ENCODE data around the gene ANO4.

ANO4 gene

DNA sequence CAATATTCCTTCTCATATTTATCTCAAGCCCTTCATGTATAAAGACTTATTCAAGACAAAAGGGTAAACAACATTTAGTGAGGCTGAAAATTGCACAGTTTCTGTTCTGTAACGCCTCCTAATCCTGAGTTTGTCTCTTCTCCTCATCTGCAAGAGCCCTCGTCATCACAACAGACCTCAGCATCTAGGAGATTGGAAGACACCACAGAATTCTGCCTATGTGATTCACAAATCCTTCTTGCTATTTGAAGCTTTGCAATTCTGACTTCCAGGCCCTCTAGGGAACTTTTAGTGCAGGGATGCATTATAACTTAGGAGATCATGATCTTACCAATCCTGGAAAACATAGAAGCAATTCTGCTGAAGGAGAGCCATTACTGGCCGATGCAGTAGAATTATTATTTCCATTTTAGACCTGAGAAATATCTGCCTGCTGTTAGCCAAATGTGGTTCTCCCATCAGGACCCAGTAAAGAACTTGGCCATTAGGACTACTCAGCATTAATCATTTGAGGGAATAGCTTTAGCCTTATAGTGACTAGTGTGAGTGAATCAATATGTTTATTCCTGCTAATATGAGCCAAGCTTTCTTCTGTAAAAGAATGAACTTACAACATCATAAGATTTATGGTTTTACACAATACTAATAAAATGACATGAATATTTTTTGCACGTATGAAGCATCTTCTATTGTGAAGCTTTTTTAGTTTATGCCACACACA lies 119.5 kb downstream of the ANO4 start:
- H3K9ac ChIP-seq (ENCODE audit: low read length) = no peak overlapping the region
- no CpG with 5 or more reads among the region's 4 CpGs for WGBS (ENCODE audit: extremely low coverage, insufficient coverage, insufficient read length)
- H3K36me3 ChIP-seq (ENCODE audit: control insufficient read depth in 1 of 2, insufficient read depth in 2 of 2, low read length in 2 of 2) = no peaks in the 10 kb centered on the region

DNA sequence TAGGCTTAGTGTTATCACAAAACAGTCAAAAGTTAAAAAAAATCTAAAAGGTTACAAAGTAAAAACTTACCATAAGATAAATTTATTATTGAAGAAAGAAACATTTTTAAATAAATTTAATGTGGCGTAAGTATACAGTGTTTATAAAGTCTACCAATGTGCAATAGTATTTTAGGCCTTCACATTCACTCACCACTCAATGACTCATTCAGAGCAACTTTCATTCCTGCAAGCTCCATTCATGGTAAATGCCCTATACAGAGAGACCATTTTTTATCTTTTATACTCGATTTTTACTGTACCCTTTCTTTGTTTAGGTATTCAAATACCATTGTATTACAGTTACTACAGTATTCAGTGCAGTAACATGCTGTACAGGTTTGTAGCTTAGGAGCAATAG lies 124.5 kb downstream of the ANO4 start:
- H2BK5ac ChIP-seq (ENCODE audit: low read depth, low read length, poor library complexity) = no peak overlapping the region
- H3K4ac ChIP-seq (ENCODE audit: low read depth, low read length) = no peak overlapping the region

More for the DNA sequence above, 119.5 kb downstream of the ANO4 start:
- no peak overlapping the region for H3K14ac ChIP-seq (ENCODE audit: low read length)
- no peak overlapping the region for H3K23ac ChIP-seq (ENCODE audit: low read length)
- no peak overlapping the region for H2BK120ac ChIP-seq (ENCODE audit: insufficient read depth, low read length, poor library complexity)
- no peak overlapping the region for H2BK12ac ChIP-seq (ENCODE audit: low read length)
- no peak overlapping the region for H2AFZ ChIP-seq (ENCODE audit: insufficient read depth, low read length, poor library complexity)
- H4K12ac ChIP-seq (ENCODE audit: low read depth, low read length) = no peak overlapping the region
- no peaks in the 10 kb centered on the region for H3K79me2 ChIP-seq (ENCODE audit: control insufficient read depth, insufficient read depth, low read length, poor library complexity)
- H2AK5ac ChIP-seq (ENCODE audit: low read length) = no peak overlapping the region
- H3K4ac ChIP-seq (ENCODE audit: low read depth, low read length) = no peak overlapping the region
- no peaks in the 10 kb centered on the region for H3K79me1 ChIP-seq (ENCODE audit: low read length)
- H3K27ac ChIP-seq (ENCODE audit: low read depth, low read length) = no peak overlapping the region
- no peaks in the 10 kb centered on the region for H3K9me3 ChIP-seq (ENCODE audit: insufficient read depth, low read depth, low read length)
- no peak overlapping the region for H4K91ac ChIP-seq (ENCODE audit: low read depth, low read length)
- H3K18ac ChIP-seq (ENCODE audit: low read length) = no peak overlapping the region
- no peak overlapping the region for H2BK5ac ChIP-seq (ENCODE audit: low read depth, low read length, poor library complexity)
- no peak overlapping the region for H3K4me2 ChIP-seq (ENCODE audit: low read length)
- no peaks in the 10 kb centered on the region for H3K27me3 ChIP-seq (ENCODE audit: insufficient read depth, low read length)
- no peak for DNase-seq
- no peaks in the 10 kb centered on the region for H3K4me1 ChIP-seq (ENCODE audit: control insufficient read depth in 1 of 2, insufficient read depth in 2 of 2, low read length in 2 of 2)
- no peak overlapping the region for H4K8ac ChIP-seq (ENCODE audit: low read depth, low read length)
- no peak overlapping the region for H3K4me3 ChIP-seq (ENCODE audit: low read depth, low read length)

DNA sequence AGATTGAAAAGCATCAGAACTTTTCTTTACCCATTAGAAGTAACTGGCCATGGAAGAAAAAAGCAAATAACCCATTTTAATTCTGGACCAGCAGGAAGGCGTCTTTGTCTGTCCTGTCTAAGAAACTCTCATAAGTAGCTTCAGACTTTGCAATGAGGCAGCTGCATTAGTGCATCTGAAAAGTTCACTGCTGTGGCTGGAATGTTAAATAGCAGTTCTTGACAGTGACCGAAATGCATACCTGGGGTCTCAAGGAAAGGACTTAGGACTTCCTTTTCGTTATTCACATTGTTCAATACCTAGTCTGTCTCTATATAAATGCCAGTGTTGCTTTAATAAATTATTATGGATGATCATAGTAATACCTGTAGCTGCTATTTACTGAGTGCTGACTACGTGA lies 125.9 kb downstream of the ANO4 start:
- H4K8ac ChIP-seq (ENCODE audit: low read depth, low read length) = no peak overlapping the region
- no peak overlapping the region for H3K18ac ChIP-seq (ENCODE audit: low read length)
- no peak overlapping the region for H3K23ac ChIP-seq (ENCODE audit: low read length)
- H2BK12ac ChIP-seq (ENCODE audit: low read length) = no peak overlapping the region
- no peaks in the 10 kb centered on the region for H3K4me1 ChIP-seq (ENCODE audit: control insufficient read depth in 1 of 2, insufficient read depth in 2 of 2, low read length in 2 of 2)
- H3K79me2 ChIP-seq (ENCODE audit: control insufficient read depth, insufficient read depth, low read length, poor library complexity) = no peaks in the 10 kb centered on the region
- no peak overlapping the region for H4K91ac ChIP-seq (ENCODE audit: low read depth, low read length)
- no peaks in the 10 kb centered on the region for H3K79me1 ChIP-seq (ENCODE audit: low read length)
- H4K12ac ChIP-seq (ENCODE audit: low read depth, low read length) = no peak overlapping the region
- H3K4me2 ChIP-seq (ENCODE audit: low read length) = no peak overlapping the region
- no peak overlapping the region for H3K14ac ChIP-seq (ENCODE audit: low read length)
- no peak overlapping the region for H2AFZ ChIP-seq (ENCODE audit: insufficient read depth, low read length, poor library complexity)
- H3K4ac ChIP-seq (ENCODE audit: low read depth, low read length) = no peak overlapping the region
- DNase-seq = no peak
- no peak overlapping the region for H3K4me3 ChIP-seq (ENCODE audit: low read depth, low read length)
- no peaks in the 10 kb centered on the region for H3K36me3 ChIP-seq (ENCODE audit: control insufficient read depth in 1 of 2, insufficient read depth in 2 of 2, low read length in 2 of 2)
- WGBS (ENCODE audit: extremely low coverage, insufficient coverage, insufficient read length) = no CpG with 5 or more reads among the region's 4 CpGs
- H3K27me3 ChIP-seq (ENCODE audit: insufficient read depth, low read length) = no peaks in the 10 kb centered on the region
- no peaks in the 10 kb centered on the region for H3K9me3 ChIP-seq (ENCODE audit: insufficient read depth, low read depth, low read length)
- H3K9ac ChIP-seq (ENCODE audit: low read length) = no peak overlapping the region
- H2BK5ac ChIP-seq (ENCODE audit: low read depth, low read length, poor library complexity) = no peak overlapping the region
- H3K27ac ChIP-seq (ENCODE audit: low read depth, low read length) = no peak overlapping the region
- H2BK120ac ChIP-seq (ENCODE audit: insufficient read depth, low read length, poor library complexity) = no peak overlapping the region
- H2AK5ac ChIP-seq (ENCODE audit: low read length) = no peak overlapping the region

More for the DNA sequence above, 124.5 kb downstream of the ANO4 start:
- Histone ChIP-seq H3K4me1 (ENCODE audit: control insufficient read depth in 1 of 2, insufficient read depth in 2 of 2, low read length in 2 of 2) (no peaks in the 10 kb centered on the region), H3K27ac (ENCODE audit: low read depth, low read length) (no peak overlapping the region), H2BK120ac (ENCODE audit: insufficient read depth, low read length, poor library complexity) (no peak overlapping the region), H3K36me3 (ENCODE audit: control insufficient read depth in 1 of 2, insufficient read depth in 2 of 2, low read length in 2 of 2) (no peaks in the 10 kb centered on the region), H3K27me3 (ENCODE audit: insufficient read depth, low read length) (no peaks in the 10 kb centered on the region), H2BK12ac (ENCODE audit: low read length) (no peak overlapping the region), H3K23ac (ENCODE audit: low read length) (no peak overlapping the region), H3K18ac (ENCODE audit: low read length) (no peak overlapping the region), H3K9ac (ENCODE audit: low read length) (no peak overlapping the region), H3K4me2 (ENCODE audit: low read length) (no peak overlapping the region), H3K79me2 (ENCODE audit: control insufficient read depth, insufficient read depth, low read length, poor library complexity) (no peaks in the 10 kb centered on the region), H3K9me3 (ENCODE audit: insufficient read depth, low read depth, low read length) (no peaks in the 10 kb centered on the region), H3K79me1 (ENCODE audit: low read length) (no peaks in the 10 kb centered on the region), H3K14ac (ENCODE audit: low read length) (no peak overlapping the region), H4K8ac (ENCODE audit: low read depth, low read length) (no peak overlapping the region), H4K12ac (ENCODE audit: low read depth, low read length) (no peak overlapping the region), H2AK5ac (ENCODE audit: low read length) (no peak overlapping the region), H2AFZ (ENCODE audit: insufficient read depth, low read length, poor library complexity) (no peak overlapping the region), H4K91ac (ENCODE audit: low read depth, low read length) (no peak overlapping the region), H3K4me3 (ENCODE audit: low read depth, low read length) (no peak overlapping the region)
- no CpG with 5 or more reads among the region's 2 CpGs for WGBS (ENCODE audit: extremely low coverage, insufficient coverage, insufficient read length)
- DNase-seq = no peak

DNA sequence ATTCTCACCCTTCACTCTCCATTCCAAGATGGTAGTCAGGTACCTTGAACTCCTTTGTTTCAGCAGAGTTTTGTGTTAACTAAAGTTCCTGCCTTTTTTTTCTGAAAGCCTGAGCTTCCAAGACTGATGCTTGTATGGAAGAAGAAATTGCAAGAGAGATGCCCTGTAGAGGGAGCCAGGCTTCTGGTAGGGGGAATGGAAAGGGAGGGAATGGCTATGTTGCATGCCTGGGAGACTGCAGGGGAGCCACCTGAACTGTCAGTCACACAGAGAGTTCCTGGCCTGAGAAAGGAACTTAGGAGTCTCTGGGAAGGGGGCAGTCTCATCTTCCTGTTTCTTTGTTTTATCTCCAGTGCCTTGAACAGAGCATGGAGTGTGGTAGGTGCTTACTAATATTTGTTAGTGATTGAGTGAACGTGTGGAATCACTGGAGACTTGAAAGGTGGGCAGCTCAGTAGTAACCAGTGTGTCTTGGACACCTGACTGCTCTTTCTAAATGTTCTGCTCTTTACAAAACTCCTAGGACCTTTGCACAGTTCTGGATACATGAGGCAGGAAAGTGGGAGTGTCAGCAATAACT lies 132.2 kb downstream of the ANO4 start:
- H3K79me1 ChIP-seq (ENCODE audit: low read length) = no peaks in the 10 kb centered on the region
- H3K9ac ChIP-seq (ENCODE audit: low read length) = no peak overlapping the region
- no peaks in the 10 kb centered on the region for H3K36me3 ChIP-seq (ENCODE audit: control insufficient read depth in 1 of 2, insufficient read depth in 2 of 2, low read length in 2 of 2)
- H3K9me3 ChIP-seq (ENCODE audit: insufficient read depth, low read depth, low read length) = no peaks in the 10 kb centered on the region
- no peak overlapping the region for H3K14ac ChIP-seq (ENCODE audit: low read length)
- no peak overlapping the region for H2AK5ac ChIP-seq (ENCODE audit: low read length)
- no peak overlapping the region for H4K8ac ChIP-seq (ENCODE audit: low read depth, low read length)
- no peak overlapping the region for H3K4me2 ChIP-seq (ENCODE audit: low read length)
- H3K18ac ChIP-seq (ENCODE audit: low read length) = no peak overlapping the region
- H3K27ac ChIP-seq (ENCODE audit: low read depth, low read length) = no peak overlapping the region
- H3K79me2 ChIP-seq (ENCODE audit: control insufficient read depth, insufficient read depth, low read length, poor library complexity) = no peaks in the 10 kb centered on the region
- no peak overlapping the region for H4K12ac ChIP-seq (ENCODE audit: low read depth, low read length)
- H3K4ac ChIP-seq (ENCODE audit: low read depth, low read length) = no peak overlapping the region
- H2BK120ac ChIP-seq (ENCODE audit: insufficient read depth, low read length, poor library complexity) = no peak overlapping the region
- no peak overlapping the region for H4K91ac ChIP-seq (ENCODE audit: low read depth, low read length)
- H3K27me3 ChIP-seq (ENCODE audit: insufficient read depth, low read length) = no peaks in the 10 kb centered on the region
- H2BK12ac ChIP-seq (ENCODE audit: low read length) = no peak overlapping the region
- DNase-seq = no peak
- peaks cover 0 to 3% of the 10 kb centered on the region in 2 experiments for H3K4me1 ChIP-seq (ENCODE audit: control insufficient read depth in 1 of 2, insufficient read depth in 2 of 2, low read length in 2 of 2)
- WGBS (ENCODE audit: extremely low coverage, insufficient coverage, insufficient read length) = no CpG with 5 or more reads among the region's 1 CpG
- H2BK5ac ChIP-seq (ENCODE audit: low read depth, low read length, poor library complexity) = no peak overlapping the region
- H2AFZ ChIP-seq (ENCODE audit: insufficient read depth, low read length, poor library complexity) = no peak overlapping the region
- H3K4me3 ChIP-seq (ENCODE audit: low read depth, low read length) = no peak overlapping the region
- H3K23ac ChIP-seq (ENCODE audit: low read length) = no peak overlapping the region

Measured in trophoblast cell (in vitro differentiated cells and primary cell).